Effector memory CD8-positive, alpha-beta T cell (primary cell): ENCODE measurements around the gene FAM193A.
"Not testable (repeated sequence)": the region's sequence is repeated elsewhere in the genome, so short reads cannot be mapped to it uniquely, and the experiment has no call there.

Experiments used
- ATAC-seq: fragments of 150-1000 bp; cut with Tn5 transposase; replicated peaks from 2 replicates; pipeline ENCODE4 v1.10.0; 2021; ENCODE audit warnings: mild to moderate bottlenecking, moderate library complexity
- DNase-seq, 3 experiments: peaks; one replicate each; pipeline ENCODE4 v3.0.0; 2021
- H3K27ac Mint-ChIP-seq, 2 donors: one replicate each; pipeline ENCODE4 v1.8.0; 2022; ENCODE audit warnings: mild to moderate bottlenecking in 2 of 2, mixed read lengths in 2 of 2, moderate library complexity in 2 of 2
- H3K27me3 Mint-ChIP-seq, 2 donors: one replicate each; pipeline ENCODE4 v1.8.0; 2022; ENCODE audit warnings: mixed read lengths in 2 of 2
- H3K36me3 Mint-ChIP-seq: one replicate; pipeline ENCODE4 v1.8.0; 2022; ENCODE audit warnings: mild to moderate bottlenecking, moderate library complexity, mixed read lengths; ENCODE audit not compliant: insufficient read depth
- H3K4me1 Mint-ChIP-seq, 2 donors: one replicate each; pipeline ENCODE4 v1.8.0; 2022; ENCODE audit warnings: low read depth in 2 of 2, mixed read lengths in 2 of 2
- H3K4me3 Mint-ChIP-seq, 2 donors: one replicate each; pipeline ENCODE4 v1.8.0; 2022; ENCODE audit warnings: mild to moderate bottlenecking in 2 of 2, mixed read lengths in 2 of 2, moderate library complexity in 2 of 2
- H3K9me3 Mint-ChIP-seq, 2 donors: one replicate each; pipeline ENCODE4 v1.8.0; 2022; ENCODE audit warnings: mixed read lengths in 2 of 2

The FAM193A gene

GRCh38 chr4:2617955-2618354, 81.5 kb downstream of the FAM193A start:
- no peaks in the 10 kb centered on the region for H3K9me3 Mint-ChIP-seq
- ATAC-seq (no peak), DNase-seq (no peak)
- peaks cover 2% of the 10 kb centered on the region for H3K36me3 Mint-ChIP-seq
- H3K4me1 Mint-ChIP-seq = peaks cover 29 to 55% of the 10 kb centered on the region in 2 donors
- H3K27me3 Mint-ChIP-seq = no peaks in the 10 kb centered on the region
- no peak overlapping the region for H3K27ac Mint-ChIP-seq
- H3K4me3 Mint-ChIP-seq = no peak overlapping the region

- not testable (repeated sequence) for DNase-seq, ATAC-seq, H3K9me3 Mint-ChIP-seq, H3K27me3 Mint-ChIP-seq, H3K36me3 Mint-ChIP-seq
- Mint-ChIP-seq H3K4me1 (peaks cover 34 to 58% of the 10 kb centered on the region in 2 donors), H3K27ac (peak overlapping the region in 1 of 2 donors; percentile 44), H3K4me3 (peak overlapping the region in 1 of 2 donors; percentile 27)
Observed at GRCh38 chr4:2618729-2619128, 82.3 kb downstream of the FAM193A start.

GRCh38 chr4:2619459-2619858, 83.0 kb downstream of the FAM193A start:
- H3K4me3 Mint-ChIP-seq = no peak overlapping the region
- ATAC-seq (no peak), DNase-seq (no peak)
- H3K27me3 Mint-ChIP-seq = no peaks in the 10 kb centered on the region
- H3K9me3 Mint-ChIP-seq = no peaks in the 10 kb centered on the region
- H3K27ac Mint-ChIP-seq = peak overlapping the region in 1 of 2 donors; percentile 77
- H3K36me3 Mint-ChIP-seq = peaks cover 2% of the 10 kb centered on the region
- peaks cover 37 to 56% of the 10 kb centered on the region in 2 donors for H3K4me1 Mint-ChIP-seq

- no peaks in the 10 kb centered on the region for H3K27me3 Mint-ChIP-seq
- peak overlapping the region; percentile 69 to 79 for H3K27ac Mint-ChIP-seq
- no peak for DNase-seq
- no peak for ATAC-seq
- no peaks in the 10 kb centered on the region for H3K9me3 Mint-ChIP-seq
- H3K4me1 Mint-ChIP-seq = peaks cover 34 to 49% of the 10 kb centered on the region in 2 donors
- H3K36me3 Mint-ChIP-seq = peaks cover 9% of the 10 kb centered on the region
- no peak overlapping the region for H3K4me3 Mint-ChIP-seq
Observed at GRCh38 chr4:2621419-2621818, 85.0 kb downstream of the FAM193A start.

- no peak for DNase-seq
- no peak for ATAC-seq
- Mint-ChIP-seq H3K27me3 (no peaks in the 10 kb centered on the region), H3K27ac (peak overlapping the region; percentile 66 to 69), H3K9me3 (no peaks in the 10 kb centered on the region), H3K36me3 (peaks cover 23% of the 10 kb centered on the region), H3K4me3 (no peak overlapping the region), H3K4me1 (peaks cover 34 to 40% of the 10 kb centered on the region in 2 donors)
Observed at GRCh38 chr4:2623442-2623841, 87.0 kb downstream of the FAM193A start.

- ATAC-seq (no peak), DNase-seq (no peak)
- peaks cover 28 to 31% of the 10 kb centered on the region in 2 donors for H3K4me1 Mint-ChIP-seq
- H3K27me3 Mint-ChIP-seq = no peaks in the 10 kb centered on the region
- H3K4me3 Mint-ChIP-seq = no peak overlapping the region
- H3K9me3 Mint-ChIP-seq = no peaks in the 10 kb centered on the region
- no peak overlapping the region for H3K27ac Mint-ChIP-seq
- H3K36me3 Mint-ChIP-seq = peaks cover 37% of the 10 kb centered on the region
Observed at GRCh38 chr4:2624782-2625530, 88.5 kb downstream of the FAM193A start.

- H3K9me3 Mint-ChIP-seq = no peaks in the 10 kb centered on the region
- peaks cover 20 to 22% of the 10 kb centered on the region in 2 donors for H3K4me1 Mint-ChIP-seq
- ATAC-seq (no peak), DNase-seq (no peak)
- H3K27ac Mint-ChIP-seq = peak overlapping the region in 1 of 2 donors; percentile 2
- no peaks in the 10 kb centered on the region for H3K27me3 Mint-ChIP-seq
- no peak overlapping the region for H3K4me3 Mint-ChIP-seq
- peaks cover 43% of the 10 kb centered on the region for H3K36me3 Mint-ChIP-seq
Observed at GRCh38 chr4:2626231-2626630, 89.8 kb downstream of the FAM193A start.

- DNase-seq (no peak), ATAC-seq (no peak)
- Mint-ChIP-seq H3K27me3 (no peaks in the 10 kb centered on the region), H3K27ac (no peak overlapping the region), H3K9me3 (no peaks in the 10 kb centered on the region), H3K4me3 (no peak overlapping the region), H3K36me3 (peaks cover 63% of the 10 kb centered on the region), H3K4me1 (peaks cover 0 to 7% of the 10 kb centered on the region in 2 donors)
Observed at GRCh38 chr4:2630556-2631273, 94.3 kb downstream of the FAM193A start.

- no peak for DNase-seq
- Mint-ChIP-seq H3K4me3 (no peak overlapping the region), H3K27ac (peak overlapping the region; percentile 20 to 81), H3K4me1 (peaks cover 0 to 7% of the 10 kb centered on the region in 2 donors), H3K36me3 (peaks cover 52% of the 10 kb centered on the region), H3K9me3 (no peaks in the 10 kb centered on the region), H3K27me3 (no peaks in the 10 kb centered on the region)
- ATAC-seq = no peak
Observed at GRCh38 chr4:2634014-2634413, 97.6 kb downstream of the FAM193A start.

GRCh38 chr4:2636331-2636730, 99.9 kb downstream of the FAM193A start:
- no peak for ATAC-seq
- H3K27ac Mint-ChIP-seq = peak overlapping the region in 1 of 2 donors; percentile 44
- H3K9me3 Mint-ChIP-seq = no peaks in the 10 kb centered on the region
- peaks cover 54% of the 10 kb centered on the region for H3K36me3 Mint-ChIP-seq
- peaks cover 0 to 7% of the 10 kb centered on the region in 2 donors for H3K4me1 Mint-ChIP-seq
- H3K4me3 Mint-ChIP-seq = no peak overlapping the region
- no peak for DNase-seq
- no peaks in the 10 kb centered on the region for H3K27me3 Mint-ChIP-seq

GRCh38 chr4:2636994-2637393, 100.5 kb downstream of the FAM193A start:
- not testable (repeated sequence) for DNase-seq, H3K27me3 Mint-ChIP-seq, ATAC-seq, H3K4me3 Mint-ChIP-seq, H3K4me1 Mint-ChIP-seq, H3K9me3 Mint-ChIP-seq
- peaks cover 55% of the 10 kb centered on the region for H3K36me3 Mint-ChIP-seq
- peak overlapping the region in 1 of 2 donors; percentile 54 for H3K27ac Mint-ChIP-seq

GRCh38 chr4:2637956-2638552, 101.6 kb downstream of the FAM193A start:
- ATAC-seq = no peak

GRCh38 chr4:2638730-2639129, 102.3 kb downstream of the FAM193A start:
- peaks cover 56% of the 10 kb centered on the region for H3K36me3 Mint-ChIP-seq
- ATAC-seq = no peak
- H3K9me3 Mint-ChIP-seq = no peaks in the 10 kb centered on the region

More at GRCh38 chr4:2637956-2638552, 101.6 kb downstream of the FAM193A start:
- no peaks in the 10 kb centered on the region for H3K27me3 Mint-ChIP-seq
- H3K4me1 Mint-ChIP-seq = peaks cover 0 to 7% of the 10 kb centered on the region in 2 donors
- peaks cover 61% of the 10 kb centered on the region for H3K36me3 Mint-ChIP-seq
- H3K9me3 Mint-ChIP-seq = no peaks in the 10 kb centered on the region
- H3K27ac Mint-ChIP-seq = peak overlapping the region in 1 of 2 donors; percentile 3
- no peak for DNase-seq
- no peak overlapping the region for H3K4me3 Mint-ChIP-seq

More at GRCh38 chr4:2638730-2639129, 102.3 kb downstream of the FAM193A start:
- Mint-ChIP-seq H3K4me3 (no peak overlapping the region), H3K27me3 (no peaks in the 10 kb centered on the region), H3K27ac (peak overlapping the region in 1 of 2 donors; percentile 3), H3K4me1 (peaks cover 0 to 5% of the 10 kb centered on the region in 2 donors)
- no peak for DNase-seq
